ENCODE results near the gene LAMB1. TPM values are rescaled to one million over a fixed set of nuclear protein-coding genes. Genes with fewer than 3 reads are reported as not detected.

Gene LAMB1
- total and polyA plus RNA-seq, 2 of the 13 experiments (the other 11 are each of a cell fraction or from before 2014, with no cell fraction given) = 109 to 124 TPM

- TF ChIP-seq AFF4 (CRISPR knock-in tag; IDR thresholded peaks at IDR 0.05) (no peak), SALL1 (CRISPR knock-in tag; IDR thresholded peaks at IDR 0.05) (peak; percentile 79; the same call in 1 of the 2 replicates), FOXJ3 (CRISPR knock-in tag; IDR thresholded peaks at IDR 0.05; ENCODE audit: borderline replicate concordance) (peak; percentile 82), ZNF605 (CRISPR knock-in tag; IDR thresholded peaks at IDR 0.05) (no peak), SP2 (CRISPR knock-in tag; IDR thresholded peaks at IDR 0.05) (no peak), LRRFIP1 (CRISPR knock-in tag; conservative IDR thresholded peaks at IDR 0.05) (no peak), ISX (CRISPR knock-in tag; conservative IDR thresholded peaks at IDR 0.05) (no peak), PAX8 (CRISPR knock-in tag; IDR thresholded peaks at IDR 0.05; ENCODE audit: borderline replicate concordance) (no peak), ZBTB4 (CRISPR knock-in tag; IDR thresholded peaks at IDR 0.05; ENCODE audit: borderline replicate concordance) (no peak), ZNF446 (CRISPR knock-in tag; IDR thresholded peaks at IDR 0.05) (no peak), ZNF747 (CRISPR knock-in tag; IDR thresholded peaks at IDR 0.05; ENCODE audit: borderline replicate concordance) (no peak), ZNF543 (CRISPR knock-in tag; IDR thresholded peaks at IDR 0.05) (no peak), ZNF101 (CRISPR knock-in tag; IDR thresholded peaks at IDR 0.05; ENCODE audit: borderline replicate concordance, low read depth) (no peak), ZNF644 (CRISPR knock-in tag; IDR thresholded peaks at IDR 0.05; ENCODE audit: low read depth) (peak; percentile 43; the same call in 1 of the 2 replicates), ZNF629 (CRISPR knock-in tag; conservative IDR thresholded peaks at IDR 0.05) (0 out of 2 replicates have a peak, but pooled peaks have one; percentile 20), ZBTB39 (CRISPR knock-in tag; IDR thresholded peaks at IDR 0.05) (0 out of 2 replicates have a peak, but pooled peaks have one; percentile 55), E2F1 (CRISPR knock-in tag; IDR thresholded peaks at IDR 0.05) (no peak)
Measured at GRCh38 chr7:107972075-107972482, 30.9 kb downstream of the LAMB1 start (continued).

All from HepG2 (cell line).